Measurements from ENCODE around the gene TSC22D2.
A peak's percentile ranks its signal among the peaks of the same experiment; 100 is the strongest.

TSC22D2 gene

DNA sequence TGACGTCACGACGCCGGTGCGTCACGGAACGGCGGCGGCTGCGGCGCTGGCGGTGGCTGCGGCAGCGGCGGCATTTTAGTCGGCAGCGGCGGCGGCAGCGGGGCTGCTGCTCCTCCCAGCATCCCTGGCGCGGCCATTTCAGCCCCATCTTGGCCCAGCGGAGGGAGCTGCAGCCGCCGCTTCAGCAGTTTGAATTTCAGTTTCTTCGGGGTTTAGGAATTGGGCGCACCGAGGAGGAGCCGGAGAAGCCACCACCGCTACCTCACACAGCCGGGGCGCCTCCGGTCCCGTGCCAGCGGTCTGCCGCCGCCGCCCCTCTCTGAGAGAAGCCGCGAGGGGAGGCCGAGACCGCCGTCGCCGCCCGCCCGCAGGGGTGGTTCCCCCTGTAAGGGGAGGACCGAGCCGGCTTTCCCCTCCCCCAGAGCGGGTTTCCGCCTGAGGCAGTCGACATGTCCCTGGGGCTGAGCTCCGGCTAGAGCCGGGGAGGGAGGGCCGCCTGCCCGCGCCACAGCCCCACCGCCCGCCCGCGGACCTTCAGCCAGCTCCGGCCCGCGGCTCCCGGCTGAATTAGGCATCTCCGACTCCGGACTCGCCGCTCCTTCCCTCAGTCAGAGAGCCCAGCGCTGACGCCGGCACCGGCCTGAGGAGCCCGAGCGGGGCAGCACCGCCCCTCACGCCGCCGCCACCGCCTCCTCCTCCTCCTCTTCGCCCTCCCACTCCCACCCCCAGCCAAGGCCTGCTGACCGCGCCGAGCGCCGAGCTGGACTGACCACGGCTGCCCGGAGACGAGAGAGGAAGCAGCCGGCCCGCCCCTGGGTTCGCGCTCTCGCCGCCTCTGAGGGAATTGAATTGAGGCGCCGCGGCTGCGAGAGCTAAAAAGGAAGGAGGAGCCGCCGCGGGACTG, at the start of gene TSC22D2:
TSC22D2 (plus strand) TSS at position 78 of the 904 bp plus-strand sequence. CDS start 1,053 bp downstream, outside the sequence.
- peak; percentile 85 to 97 for DNase-seq

DNA sequence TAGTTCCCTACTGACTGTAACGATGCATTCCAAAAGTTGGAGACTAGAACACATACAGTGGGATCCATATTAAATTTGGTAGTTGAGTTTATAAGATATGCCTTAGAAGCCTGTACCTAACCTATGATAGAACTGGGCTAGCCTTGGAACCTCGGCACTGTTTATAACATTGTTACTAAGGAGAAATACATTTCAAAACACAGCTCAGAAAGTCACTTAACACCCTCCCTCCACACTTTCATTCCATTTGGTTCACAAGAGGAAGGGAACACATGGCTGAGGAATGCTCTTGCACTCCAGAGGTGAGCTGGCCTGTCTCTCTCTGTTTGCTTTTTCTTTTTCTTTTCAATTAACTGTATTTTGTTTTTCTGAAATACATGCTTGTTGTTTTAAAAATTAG, 48.7 kb upstream of the TSC22D2 start:
- no peak for DNase-seq

DNA sequence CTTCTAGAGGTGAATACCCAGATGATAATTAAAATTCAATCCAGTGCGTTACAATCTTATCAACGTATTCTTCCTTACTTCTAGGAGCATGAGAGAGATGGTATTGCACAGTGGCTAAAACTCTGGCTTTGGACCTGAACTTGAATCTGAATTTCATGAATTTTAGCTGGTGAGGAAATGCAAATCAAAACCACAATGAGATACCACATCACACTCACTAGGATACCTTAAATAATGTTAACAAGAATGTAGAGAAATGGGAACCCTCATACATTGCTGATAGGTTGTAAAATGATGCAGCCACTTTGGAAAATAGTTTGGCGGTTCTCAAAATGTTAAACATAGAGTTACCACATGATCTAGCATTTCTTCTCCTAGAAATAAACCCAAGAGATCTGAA, 47.1 kb upstream of the TSC22D2 start:
- no peak for DNase-seq

DNA sequence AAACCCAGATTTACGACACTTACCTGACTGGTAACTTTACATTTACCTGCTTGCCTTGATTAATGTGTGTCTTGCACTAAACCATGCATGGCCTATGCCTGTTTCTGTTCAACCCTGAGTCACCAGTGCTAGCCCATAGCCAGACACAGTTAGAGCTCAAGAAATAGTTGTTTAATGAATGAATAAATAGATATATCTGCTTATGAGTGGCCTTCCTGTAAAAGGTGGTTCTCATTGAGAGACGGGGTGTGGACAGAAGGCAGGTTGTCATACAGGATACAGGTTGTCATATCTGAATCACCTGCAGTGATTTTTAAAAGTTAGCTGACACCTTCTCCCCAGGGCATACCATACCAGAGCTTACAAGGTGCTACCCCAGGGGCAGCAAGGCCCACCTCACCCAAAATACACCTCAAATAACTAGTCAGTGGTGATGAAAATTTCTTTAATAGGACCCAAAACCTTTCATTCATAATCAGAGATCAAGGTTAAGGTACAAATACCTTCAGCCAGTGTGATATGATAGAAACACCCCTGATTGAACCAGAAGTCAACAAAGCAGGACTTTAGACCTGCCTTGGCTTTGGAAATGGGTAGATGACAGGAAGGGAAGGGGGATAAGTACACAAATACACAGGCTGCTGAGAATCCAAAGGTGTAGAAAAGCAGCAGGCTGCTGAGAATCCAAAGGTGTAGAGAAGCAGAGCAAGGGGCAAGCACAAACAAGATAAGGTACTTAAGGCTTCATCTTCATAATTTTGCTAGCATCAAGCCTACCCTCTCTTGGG, 45.4 kb upstream of the TSC22D2 start:
- DNase-seq: no peak

GRCh38 chr3:150363420-150363819, 44.7 kb upstream of the TSC22D2 start:
- DNase-seq: no peak

- no peak for DNase-seq
Measured at GRCh38 chr3:150365132-150365604, 42.9 kb upstream of the TSC22D2 start.

DNA sequence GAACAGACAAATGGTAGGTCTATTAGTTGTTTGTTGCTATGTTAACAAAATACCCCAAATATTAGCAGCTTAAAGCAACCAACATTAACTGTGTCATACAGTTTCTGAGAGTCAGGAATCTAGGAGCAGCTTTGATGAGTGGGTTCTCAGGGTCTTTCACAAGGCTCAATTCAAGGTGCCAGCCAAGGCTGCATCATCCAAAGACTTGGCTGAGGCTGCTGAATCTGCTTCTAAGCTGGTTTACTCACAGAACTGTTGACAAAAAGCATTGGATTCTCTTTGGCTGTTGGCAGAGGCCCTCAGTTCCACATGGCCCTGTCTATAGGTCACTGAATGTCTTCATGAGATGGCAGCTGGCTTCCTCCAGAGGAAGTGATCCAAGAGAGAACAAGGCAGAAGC, 40.3 kb upstream of the TSC22D2 start:
- no peak for DNase-seq

GRCh38 chr3:150370122-150370602, 37.9 kb upstream of the TSC22D2 start:
- no peak for DNase-seq

DNA sequence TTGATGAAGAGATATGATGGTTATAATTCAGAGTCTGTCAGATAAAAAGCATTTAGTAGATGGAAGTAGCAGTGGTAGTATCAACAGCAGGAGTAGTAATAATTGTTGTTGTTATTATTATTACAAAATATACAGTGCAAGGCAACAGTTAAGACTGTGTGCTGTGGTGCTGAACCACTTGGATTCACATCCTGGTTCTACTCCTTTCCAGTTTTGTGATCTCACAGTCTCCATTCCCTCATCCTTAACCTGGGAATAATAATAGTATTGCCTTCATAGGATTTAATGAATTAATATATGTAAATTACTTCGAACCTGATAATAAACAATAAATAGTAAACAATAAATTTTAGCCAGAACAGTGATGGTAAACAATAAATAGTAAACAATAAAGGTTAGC, 37.1 kb upstream of the TSC22D2 start:
- no peak for DNase-seq

DNA sequence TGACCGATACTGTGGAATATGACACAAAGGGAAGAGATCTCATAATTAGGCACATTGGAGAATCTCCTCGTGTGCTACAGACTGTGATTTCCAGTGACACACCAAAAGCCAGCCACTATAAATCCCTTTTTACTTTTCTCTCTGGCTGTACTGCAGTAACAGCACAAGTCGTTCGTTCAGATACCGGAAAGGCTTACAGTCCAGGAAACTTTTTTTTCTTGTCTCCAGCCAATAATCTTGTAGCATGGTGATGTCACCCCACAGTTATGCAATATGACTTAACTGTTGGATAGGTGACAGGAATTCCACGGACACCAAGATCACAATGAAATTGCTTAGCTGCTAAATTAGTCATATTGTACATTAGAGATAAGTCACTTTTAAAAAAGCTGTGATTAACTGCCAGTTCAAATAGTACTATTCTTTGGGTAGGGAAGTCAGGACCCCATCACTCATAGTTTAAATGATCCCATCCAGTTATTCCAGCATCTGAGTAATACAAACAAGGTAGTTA, 36.3 kb upstream of the TSC22D2 start:
- DNase-seq: no peak

DNA sequence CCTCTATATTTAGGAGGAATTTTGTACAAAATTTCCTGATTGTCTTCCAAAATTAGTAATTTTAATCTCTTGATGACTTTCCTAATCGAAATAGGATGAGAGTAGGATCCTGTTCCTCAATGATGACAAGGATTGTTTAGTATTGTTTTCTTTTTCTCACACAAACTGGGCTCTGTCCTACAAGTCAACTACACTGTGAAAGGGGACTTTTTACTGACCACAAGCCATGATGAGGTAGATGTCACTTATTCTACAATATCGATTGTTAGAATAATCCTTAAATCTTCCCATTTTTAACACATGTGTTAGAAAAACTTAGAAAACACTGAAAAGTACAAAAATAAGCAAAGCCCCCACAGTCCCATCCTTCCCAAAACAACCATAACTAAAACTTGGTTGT, 35.8 kb upstream of the TSC22D2 start:
- no peak for DNase-seq

DNA sequence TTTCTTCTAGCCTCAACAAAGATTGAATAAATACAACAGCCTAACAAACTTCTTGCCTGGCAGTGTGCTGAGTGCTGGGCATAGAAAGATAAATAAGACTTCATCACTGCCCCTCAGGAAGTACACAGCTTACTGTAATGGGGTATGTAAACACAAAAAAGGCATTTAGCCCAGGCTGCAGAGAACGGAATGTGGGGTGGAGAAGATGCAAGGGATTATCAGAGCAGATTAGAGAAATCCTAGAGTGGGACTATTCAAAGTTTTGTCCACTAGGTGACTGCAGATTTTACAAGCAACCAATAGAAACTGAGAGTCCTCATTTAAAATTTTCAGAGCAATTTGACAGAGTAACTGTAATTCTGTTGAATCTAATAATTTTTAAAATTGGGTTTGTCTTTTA, 35.4 kb upstream of the TSC22D2 start:
- DNase-seq: no peak

GRCh38 chr3:150373234-150373875, 34.7 kb upstream of the TSC22D2 start:
- DNase-seq: no peak

GRCh38 chr3:150374975-150375374, 33.1 kb upstream of the TSC22D2 start:
- DNase-seq: no peak

DNA sequence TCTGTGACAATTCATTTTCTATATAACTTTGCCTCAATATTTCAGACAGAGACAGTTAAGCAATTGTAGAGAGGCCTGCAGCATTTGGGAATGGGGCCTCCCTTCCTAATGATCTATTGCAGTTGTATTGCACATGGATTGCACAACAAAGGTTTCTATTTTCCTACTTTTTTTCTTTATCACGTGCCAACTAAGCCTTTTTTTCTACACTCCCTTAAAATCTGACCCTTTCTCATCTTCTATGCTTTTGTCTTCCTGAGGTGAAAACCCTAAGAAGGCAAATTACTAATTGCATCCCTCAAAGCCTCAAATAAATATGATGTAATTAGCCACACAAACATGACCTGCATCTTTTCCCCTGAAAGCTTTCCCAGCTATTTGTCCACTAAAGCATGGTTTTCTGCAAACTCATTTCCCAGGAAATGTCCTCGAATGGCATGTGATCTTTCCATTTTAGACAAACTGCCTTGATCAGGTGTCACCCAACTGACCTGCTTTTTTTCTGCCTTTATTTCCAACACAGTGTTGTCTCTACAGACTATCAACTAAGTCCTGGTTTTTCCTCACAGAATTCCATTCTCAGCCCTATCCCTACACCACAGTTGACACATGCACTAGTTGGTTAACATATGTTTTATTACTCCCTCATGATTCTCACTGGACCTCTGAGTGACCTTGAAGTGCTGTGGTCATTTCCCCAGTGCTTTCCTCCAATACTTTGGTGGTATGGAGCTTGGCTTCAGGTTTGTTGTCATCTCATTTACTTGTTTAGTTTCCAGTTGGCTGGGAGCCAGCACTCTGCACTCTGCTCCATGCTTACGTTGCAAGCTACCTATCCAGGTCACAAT, 31.9 kb upstream of the TSC22D2 start:
- no peak for DNase-seq

DNA sequence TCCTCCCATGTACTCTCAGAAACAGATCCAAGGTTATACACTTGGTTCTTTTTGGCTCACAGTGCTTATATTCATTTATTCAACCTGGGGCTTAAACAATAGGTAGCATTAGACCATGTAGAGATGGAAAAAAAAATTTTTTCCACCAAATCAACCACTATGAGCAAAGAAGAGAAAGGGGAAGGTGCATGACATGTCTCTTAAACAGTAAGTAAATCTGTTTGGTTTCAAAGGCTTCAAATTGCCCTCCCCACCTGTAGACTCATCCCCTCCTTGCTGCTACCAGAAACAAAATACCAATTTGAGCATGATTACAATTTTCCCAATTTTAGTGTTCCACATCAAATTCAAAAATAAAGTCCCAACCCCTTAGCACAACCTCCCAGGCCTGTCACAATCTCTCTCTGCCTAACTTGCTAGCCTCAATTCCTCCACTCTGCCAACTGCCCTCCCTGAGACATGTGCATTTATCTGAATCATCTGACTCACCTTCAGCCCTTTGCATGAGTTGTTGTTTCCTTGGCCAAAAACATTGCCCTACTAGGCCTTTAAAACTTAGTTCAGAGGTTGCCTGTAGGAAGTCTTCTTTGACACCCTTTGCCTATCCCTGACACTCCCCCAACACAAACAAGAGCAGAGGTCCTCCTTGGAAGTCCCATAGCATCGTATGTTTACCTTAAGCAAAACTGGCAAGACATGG, 30.3 kb upstream of the TSC22D2 start:
- no peak for DNase-seq

DNA sequence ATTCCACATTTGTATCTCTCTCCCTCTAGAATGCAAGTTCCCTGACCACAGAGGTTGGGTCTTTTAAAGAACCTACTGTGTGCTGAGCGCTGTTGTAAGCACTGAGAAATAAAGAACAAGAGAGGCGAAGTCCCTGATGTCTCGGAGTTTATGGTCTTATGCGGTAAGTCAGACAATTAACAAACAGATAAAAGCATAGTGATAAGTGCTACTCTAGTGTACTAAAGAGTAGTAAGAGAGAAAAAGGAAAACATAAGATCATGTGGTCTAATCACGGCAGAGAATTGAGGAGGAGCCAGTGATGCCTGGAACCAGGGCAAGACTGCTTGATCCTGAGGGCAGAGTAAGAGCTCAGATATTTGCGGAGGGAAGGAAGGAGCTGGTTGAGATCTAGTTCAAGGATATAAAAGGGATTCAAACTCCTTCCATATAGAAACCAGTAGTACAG, 29.8 kb upstream of the TSC22D2 start:
- no peak for DNase-seq

- DNase-seq: no peak
Measured at GRCh38 chr3:150379469-150379868, 28.6 kb upstream of the TSC22D2 start.

DNA sequence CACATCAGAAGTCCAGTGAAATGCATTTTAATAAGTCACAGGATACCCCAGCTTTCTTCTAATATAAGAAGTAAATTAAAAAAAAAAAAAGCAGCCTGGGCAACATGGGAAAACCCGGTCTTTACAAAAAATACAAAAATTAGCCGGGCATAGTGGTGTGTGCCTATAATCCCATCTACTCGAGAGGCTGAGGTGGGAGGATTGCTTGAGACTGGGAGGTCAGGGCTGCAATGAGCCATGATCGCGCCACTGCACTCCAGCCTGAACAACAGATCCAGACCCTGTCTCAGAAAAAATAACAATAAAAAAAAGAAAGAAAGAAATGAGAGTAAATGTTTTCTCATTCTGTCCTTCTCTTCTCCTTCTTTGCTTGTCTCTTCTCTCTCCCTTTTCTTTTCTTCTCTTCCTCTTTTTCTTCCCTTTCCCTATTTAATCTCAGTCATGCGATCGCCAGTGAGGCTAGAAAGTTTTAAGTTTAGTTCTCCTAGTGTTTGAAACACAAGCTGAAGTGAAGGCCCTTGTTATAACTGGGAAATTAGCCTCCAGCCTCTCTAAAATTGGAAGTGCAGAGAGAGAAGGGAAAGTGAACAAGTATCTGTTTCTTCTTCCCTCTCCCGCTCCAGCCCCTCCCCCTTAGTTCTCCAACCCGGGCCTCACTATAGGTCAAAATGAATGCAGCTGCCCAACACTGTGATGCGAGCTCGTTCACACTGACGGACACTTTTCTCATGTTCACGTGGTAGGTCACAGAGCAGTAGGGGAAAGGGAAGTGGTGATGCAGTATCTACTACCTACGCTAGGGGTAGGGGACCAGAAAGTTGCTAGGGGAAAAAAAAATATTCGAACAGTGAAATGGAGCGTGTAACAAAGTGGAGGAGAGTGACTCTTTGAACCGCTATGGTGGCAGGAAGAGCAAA, 23.5 kb upstream of the TSC22D2 start:
- DNase-seq: peak; percentile 9 to 86

Measured in bone marrow (tissue), 2 donors.